HG02943 (cell line): Measurements from ENCODE around the gene KLHL28.
"Not testable (repeated sequence)": the region's sequence is repeated elsewhere in the genome, so short reads cannot be mapped to it uniquely, and the experiment has no call there.

Experiments used
- ATAC-seq: cut with Tn5 transposase; IDR thresholded peaks from one replicate; pipeline ENCODE4 v1.9.1; 2021; ENCODE audit warnings: mild to moderate bottlenecking, low read depth, moderate library complexity; ENCODE audit not compliant: unreplicated experiment

KLHL28 gene

DNA sequence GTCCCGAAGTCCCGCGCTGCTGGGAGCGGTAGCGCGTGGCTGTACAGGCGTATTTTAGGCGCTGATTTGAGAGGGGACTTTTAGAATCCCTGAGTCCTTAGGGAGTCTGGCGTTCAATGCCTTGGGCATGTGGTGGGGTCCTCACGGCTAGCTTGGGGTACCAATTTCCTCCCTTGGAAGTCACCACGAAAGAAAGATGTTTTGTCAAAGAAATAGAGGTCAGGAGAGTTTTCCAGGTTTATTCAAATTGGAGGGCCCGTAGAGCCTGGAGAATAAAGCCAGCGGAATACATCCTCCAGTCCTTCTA is 63.9 kb downstream of the KLHL28 start:
- ATAC-seq = no peak

- peak; percentile 95 for ATAC-seq
Observed at GRCh38 chr14:44897041-44897844, 64.5 kb downstream of the KLHL28 start.

GRCh38 chr14:44896275-44897040 is 65.3 kb downstream of the KLHL28 start:
- no peak for ATAC-seq

GRCh38 chr14:44895716-44896115 is 66.0 kb downstream of the KLHL28 start:
- no peak for ATAC-seq

DNA sequence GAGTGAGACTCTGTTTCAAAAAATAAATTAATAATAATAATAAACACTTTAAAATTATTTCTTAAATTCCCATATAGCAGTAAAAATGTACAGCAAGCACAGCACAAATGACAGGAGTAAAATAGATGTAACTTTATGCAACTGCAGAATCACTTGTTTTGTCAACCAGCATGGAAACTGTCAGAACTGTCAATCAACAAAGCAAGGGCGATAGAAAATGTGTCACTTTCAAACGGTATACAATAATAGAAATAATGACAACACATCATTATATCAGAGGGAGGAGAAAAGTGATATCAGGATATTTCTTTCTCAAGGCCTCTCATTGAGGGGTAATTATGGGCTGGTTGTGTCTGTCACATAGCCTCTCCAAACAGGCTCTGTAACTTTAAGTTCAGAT is 68.2 kb downstream of the KLHL28 start:
- ATAC-seq = no peak

GRCh38 chr14:44891726-44892372 is 69.9 kb downstream of the KLHL28 start:
- ATAC-seq = not testable (repeated sequence)

- ATAC-seq = no peak
Observed at GRCh38 chr14:44889595-44890471, 71.9 kb downstream of the KLHL28 start.

GRCh38 chr14:44887596-44887955 is 74.2 kb downstream of the KLHL28 start:
- ATAC-seq = no peak

DNA sequence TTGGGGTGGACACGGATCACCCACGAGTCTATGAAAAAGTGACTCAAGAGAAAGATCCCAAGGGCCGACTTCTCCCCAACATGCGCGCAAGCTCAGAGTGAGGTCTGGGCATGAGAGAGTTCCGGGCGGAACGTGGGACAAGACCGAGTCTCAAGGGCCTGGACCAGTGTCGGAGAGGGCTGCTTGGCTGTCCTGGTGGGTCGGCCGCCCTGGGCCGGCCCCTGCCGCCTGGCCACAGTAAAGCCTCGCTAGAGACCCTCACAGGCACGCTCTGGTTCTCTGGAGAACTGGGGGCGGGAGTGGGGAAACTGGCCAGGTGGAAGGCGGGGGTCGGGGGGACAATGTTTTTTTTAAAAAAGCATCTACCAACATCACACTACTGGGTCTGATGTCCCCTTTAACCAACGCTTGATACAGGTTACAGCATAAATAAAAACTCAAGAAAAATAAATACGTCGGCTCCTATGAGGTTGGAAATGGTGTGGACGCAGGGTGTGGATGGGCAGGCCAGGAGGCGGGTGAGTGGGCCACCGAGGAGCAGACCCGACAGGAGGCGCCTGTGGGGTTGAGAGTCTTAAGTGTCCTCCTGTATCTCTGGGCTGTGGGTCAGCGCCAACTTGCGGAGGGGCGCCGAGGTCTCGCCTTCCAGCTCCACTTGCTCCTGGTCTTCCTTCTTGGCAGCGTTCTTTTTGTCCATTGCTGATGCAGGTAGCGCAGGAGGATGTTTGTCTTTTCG is 74.7 kb downstream of the KLHL28 start:
- no peak for ATAC-seq

DNA sequence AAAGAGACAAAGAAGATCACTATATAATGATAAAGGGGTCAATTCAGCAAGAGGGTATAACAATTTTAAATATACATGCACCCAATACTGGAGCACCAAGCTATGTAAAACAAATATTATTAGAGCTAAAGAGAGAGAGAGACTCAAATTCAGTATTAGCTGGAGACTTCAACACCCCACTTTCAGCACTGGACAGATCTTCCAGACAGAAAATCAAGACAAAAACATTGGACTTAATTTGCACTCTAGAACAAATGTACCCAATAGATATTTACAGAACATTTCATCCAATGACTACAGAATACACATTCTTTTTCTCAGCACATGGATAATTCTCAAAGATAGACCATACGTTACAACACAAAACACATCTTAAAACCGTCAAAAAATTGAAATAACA is 81.0 kb downstream of the KLHL28 start:
- ATAC-seq = no peak
